OCI-LY3 (cell line): Measurements from ENCODE around the gene AREG.

Experiments
- EZH2phosphoT487 ChIP-seq: fragments of 200-600 bp; shearing (Covaris generic); IDR thresholded peaks from 2 replicates; pipeline ENCODE4 v1.6.1; 2018; ENCODE audit warnings: antibody characterized with exemption, mixed run types, low read depth
- TF ChIP-seq, protein P1 (sequence below): fragments of 200-600, 300-600 bp; sonication (generic); IDR thresholded peaks from 2 replicates; pipeline ENCODE4 v1.5.1; 2014; ENCODE audit warnings: antibody characterized with exemption, low read length, low read depth

DNA sequence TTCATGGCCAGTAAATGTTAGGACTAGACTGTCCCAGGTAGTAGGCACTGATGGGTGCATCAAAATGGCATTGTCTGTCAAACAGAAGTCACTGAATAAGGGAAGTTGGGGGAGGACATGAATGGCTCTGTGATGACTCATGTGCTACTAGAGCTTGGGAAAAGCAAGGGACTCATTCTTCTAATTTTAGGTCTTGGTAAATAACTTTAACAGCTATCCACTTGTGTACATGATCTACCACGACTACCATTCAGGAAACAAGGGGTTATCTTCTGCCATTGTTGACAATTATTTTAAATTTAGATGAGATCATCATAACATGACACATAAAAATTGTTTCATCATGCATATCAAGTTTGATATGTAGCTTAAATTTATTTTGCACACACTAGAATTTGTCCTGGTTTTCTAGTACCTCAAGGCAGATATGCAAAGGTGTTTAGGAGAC, 6.3 kb downstream of the AREG start:
- TF ChIP-seq, protein P1, sequence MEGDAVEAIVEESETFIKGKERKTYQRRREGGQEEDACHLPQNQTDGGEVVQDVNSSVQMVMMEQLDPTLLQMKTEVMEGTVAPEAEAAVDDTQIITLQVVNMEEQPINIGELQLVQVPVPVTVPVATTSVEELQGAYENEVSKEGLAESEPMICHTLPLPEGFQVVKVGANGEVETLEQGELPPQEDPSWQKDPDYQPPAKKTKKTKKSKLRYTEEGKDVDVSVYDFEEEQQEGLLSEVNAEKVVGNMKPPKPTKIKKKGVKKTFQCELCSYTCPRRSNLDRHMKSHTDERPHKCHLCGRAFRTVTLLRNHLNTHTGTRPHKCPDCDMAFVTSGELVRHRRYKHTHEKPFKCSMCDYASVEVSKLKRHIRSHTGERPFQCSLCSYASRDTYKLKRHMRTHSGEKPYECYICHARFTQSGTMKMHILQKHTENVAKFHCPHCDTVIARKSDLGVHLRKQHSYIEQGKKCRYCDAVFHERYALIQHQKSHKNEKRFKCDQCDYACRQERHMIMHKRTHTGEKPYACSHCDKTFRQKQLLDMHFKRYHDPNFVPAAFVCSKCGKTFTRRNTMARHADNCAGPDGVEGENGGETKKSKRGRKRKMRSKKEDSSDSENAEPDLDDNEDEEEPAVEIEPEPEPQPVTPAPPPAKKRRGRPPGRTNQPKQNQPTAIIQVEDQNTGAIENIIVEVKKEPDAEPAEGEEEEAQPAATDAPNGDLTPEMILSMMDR, result no peak
- TF ChIP-seq EZH2phosphoT487, result no peak
